OCI-LY3 (cell line): ENCODE measurements around the gene DFFB.

Experiments used
- H2AFZ ChIP-seq: fragments of 200-600, 300-600 bp; shearing (Covaris generic); 2 replicates; pipeline ENCODE4 v1.6.0; 2014; ENCODE audit warnings: antibody characterized with exemption, low read depth, low read length
- H3K27ac ChIP-seq: fragments of 200-600, 300-600 bp; sonication (generic); 2 replicates; pipeline ENCODE4 v1.5.1; 2014; ENCODE audit warnings: mild to moderate bottlenecking, low read length, moderate library complexity, mixed read lengths
- H3K27me3 ChIP-seq: fragments of 200-600, 300-600 bp; sonication (generic); 2 replicates; pipeline ENCODE4 v1.6.1; 2014; ENCODE audit warnings: low read depth, low read length, mixed read lengths
- H3K36me3 ChIP-seq: fragments of 200-600, 300-600 bp; sonication (generic); replicated peaks from 2 replicates; pipeline ENCODE3; 2014; ENCODE audit warnings: low read depth, low read length, mixed read lengths
- H3K4me1 ChIP-seq: fragments of 300-600, 200-600 bp; sonication (generic); 2 replicates; pipeline ENCODE4 v1.6.1; 2014; ENCODE audit warnings: low read length, mixed read lengths
- H3K4me2 ChIP-seq: fragments of 200-600, 300-600 bp; sonication (generic); 2 replicates; pipeline ENCODE4 v1.6.1; 2014; ENCODE audit warnings: low read length, mixed read lengths
- H3K4me3 ChIP-seq: fragments of 300-600, 200-600 bp; sonication (generic); 2 replicates; pipeline ENCODE4 v1.5.1; 2014; ENCODE audit warnings: antibody characterized with exemption, mild to moderate bottlenecking, low read length, moderate library complexity
- H3K79me2 ChIP-seq: fragments of 300-600, 200-600 bp; shearing (Covaris generic); 2 replicates; pipeline ENCODE4 v1.6.1; 2014; ENCODE audit warnings: mild to moderate bottlenecking, low read length, mixed read lengths
- H3K9ac ChIP-seq: fragments of 300-600, 200-600 bp; shearing (Covaris generic); 2 replicates; pipeline ENCODE4 v1.6.0; 2014; ENCODE audit warnings: mild to moderate bottlenecking, low read length, moderate library complexity
- H3K9me3 ChIP-seq: fragments of 200-600, 300-600 bp; shearing (Covaris generic); 2 replicates; pipeline ENCODE4 v1.6.1; 2014; ENCODE audit warnings: low read length, mixed read lengths; ENCODE audit not compliant: insufficient read depth
- H4K20me1 ChIP-seq: fragments of 200-600, 300-600 bp; sonication (generic); 2 replicates; pipeline ENCODE4 v1.6.1; 2016; ENCODE audit warnings: low read length, mixed read lengths; ENCODE audit not compliant: insufficient read depth
- EZH2phosphoT487 ChIP-seq: fragments of 200-600 bp; shearing (Covaris generic); IDR thresholded peaks from 2 replicates; pipeline ENCODE4 v1.6.1; 2018; ENCODE audit warnings: antibody characterized with exemption, mixed run types, low read depth
- TF ChIP-seq, protein P1 (sequence below): fragments of 200-600, 300-600 bp; sonication (generic); IDR thresholded peaks from 2 replicates; pipeline ENCODE4 v1.5.1; 2014; ENCODE audit warnings: antibody characterized with exemption, low read length, low read depth

Gene DFFB

DNA sequence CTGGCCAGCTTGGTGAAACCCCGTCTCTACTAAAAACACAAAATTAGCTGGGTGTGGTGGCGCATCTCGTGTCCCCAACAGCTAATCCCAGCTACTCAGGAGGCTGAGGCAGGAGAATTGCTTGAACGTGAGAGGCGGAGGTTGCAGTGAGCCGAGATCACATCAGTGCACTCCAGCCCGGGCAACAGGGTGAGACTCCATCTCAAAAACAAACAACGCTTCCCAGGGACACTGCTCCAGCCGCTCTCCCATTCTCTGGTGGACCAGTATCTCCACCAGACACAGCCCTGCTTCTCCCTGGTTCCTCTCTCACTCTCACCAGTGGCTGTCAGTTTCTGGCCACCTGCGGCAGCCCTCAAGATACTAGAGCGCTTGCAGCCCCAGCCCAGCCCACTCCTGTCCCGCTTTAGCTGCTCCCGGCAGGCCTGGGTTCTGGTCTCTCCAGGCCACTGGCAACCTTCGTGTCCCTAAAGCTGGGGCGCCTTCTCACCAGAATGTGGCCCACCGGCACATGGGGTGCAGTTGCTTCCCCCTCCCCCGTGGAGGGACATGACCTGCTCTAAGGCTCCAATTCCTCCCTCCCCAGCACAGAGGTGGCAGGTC lies 40.0 kb upstream of the DFFB start:
- no peaks in the 10 kb centered on the region; the same call in 1 of the 2 replicates for H4K20me1 ChIP-seq
- no peak for TF ChIP-seq EZH2phosphoT487
- H3K9ac ChIP-seq, result no peak overlapping the region
- H3K4me2 ChIP-seq, result no peak overlapping the region
- peaks cover 12% of the 10 kb centered on the region; the same call in 1 of the 2 replicates for H3K4me1 ChIP-seq
- peaks cover 8% of the 10 kb centered on the region for H3K36me3 ChIP-seq
- H3K79me2 ChIP-seq, result no peaks in the 10 kb centered on the region
- H2AFZ ChIP-seq, result no peak overlapping the region
- H3K4me3 ChIP-seq, result no peak overlapping the region
- H3K27me3 ChIP-seq, result no peaks in the 10 kb centered on the region
- no peaks in the 10 kb centered on the region for H3K9me3 ChIP-seq
- no peak overlapping the region for H3K27ac ChIP-seq

DNA sequence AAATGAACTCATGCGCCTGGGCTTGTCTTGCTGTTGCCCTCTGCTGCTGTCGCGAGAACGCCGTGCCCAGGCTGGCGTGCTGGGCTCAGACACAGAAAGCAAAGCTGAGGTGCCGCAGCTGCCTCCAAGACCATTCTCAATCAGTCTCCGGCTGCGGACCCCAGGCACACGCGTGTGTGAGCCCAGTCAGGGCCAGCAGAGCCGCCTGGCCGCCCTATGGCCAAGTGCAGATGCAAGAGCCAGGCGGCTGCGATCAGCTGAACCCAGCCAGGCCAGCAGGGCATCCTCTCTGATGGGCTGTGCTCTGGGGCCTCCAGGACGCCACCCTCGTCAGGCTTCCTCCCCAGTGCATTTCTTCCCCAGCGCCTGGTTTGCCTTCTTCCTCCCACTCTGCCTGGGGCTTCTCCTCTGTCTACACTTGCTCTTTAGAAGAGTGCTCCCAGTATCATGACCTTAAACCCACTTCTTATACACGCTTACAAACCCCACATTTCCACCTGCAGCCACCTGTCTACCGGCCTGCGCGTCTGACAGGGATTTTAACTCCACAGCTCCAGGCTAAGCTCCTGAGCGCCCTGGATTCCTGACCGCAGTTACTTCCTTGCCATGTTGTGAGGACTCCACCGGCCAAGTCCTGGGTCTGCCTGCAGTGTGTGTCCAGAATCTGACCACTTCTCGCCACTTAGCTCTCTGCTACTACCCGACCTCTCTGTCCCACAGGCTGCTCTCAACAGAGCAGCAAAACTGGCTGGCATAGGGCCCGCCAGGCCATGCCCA lies 39.3 kb upstream of the DFFB start:
- no peak overlapping the region for H2AFZ ChIP-seq
- H3K9me3 ChIP-seq, result no peaks in the 10 kb centered on the region
- TF ChIP-seq, protein P1, sequence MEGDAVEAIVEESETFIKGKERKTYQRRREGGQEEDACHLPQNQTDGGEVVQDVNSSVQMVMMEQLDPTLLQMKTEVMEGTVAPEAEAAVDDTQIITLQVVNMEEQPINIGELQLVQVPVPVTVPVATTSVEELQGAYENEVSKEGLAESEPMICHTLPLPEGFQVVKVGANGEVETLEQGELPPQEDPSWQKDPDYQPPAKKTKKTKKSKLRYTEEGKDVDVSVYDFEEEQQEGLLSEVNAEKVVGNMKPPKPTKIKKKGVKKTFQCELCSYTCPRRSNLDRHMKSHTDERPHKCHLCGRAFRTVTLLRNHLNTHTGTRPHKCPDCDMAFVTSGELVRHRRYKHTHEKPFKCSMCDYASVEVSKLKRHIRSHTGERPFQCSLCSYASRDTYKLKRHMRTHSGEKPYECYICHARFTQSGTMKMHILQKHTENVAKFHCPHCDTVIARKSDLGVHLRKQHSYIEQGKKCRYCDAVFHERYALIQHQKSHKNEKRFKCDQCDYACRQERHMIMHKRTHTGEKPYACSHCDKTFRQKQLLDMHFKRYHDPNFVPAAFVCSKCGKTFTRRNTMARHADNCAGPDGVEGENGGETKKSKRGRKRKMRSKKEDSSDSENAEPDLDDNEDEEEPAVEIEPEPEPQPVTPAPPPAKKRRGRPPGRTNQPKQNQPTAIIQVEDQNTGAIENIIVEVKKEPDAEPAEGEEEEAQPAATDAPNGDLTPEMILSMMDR, result no peak
- TF ChIP-seq EZH2phosphoT487, result no peak
- peaks cover 12% of the 10 kb centered on the region; the same call in 1 of the 2 replicates for H3K4me1 ChIP-seq
- H3K9ac ChIP-seq, result no peak overlapping the region
- H3K79me2 ChIP-seq, result no peaks in the 10 kb centered on the region
- H3K4me3 ChIP-seq, result no peak overlapping the region
- H4K20me1 ChIP-seq, result no peaks in the 10 kb centered on the region; the same call in 1 of the 2 replicates
- H3K27me3 ChIP-seq, result no peaks in the 10 kb centered on the region
- no peak overlapping the region for H3K4me2 ChIP-seq
- H3K27ac ChIP-seq, result no peak overlapping the region
- H3K36me3 ChIP-seq, result peaks cover 8% of the 10 kb centered on the region

DNA sequence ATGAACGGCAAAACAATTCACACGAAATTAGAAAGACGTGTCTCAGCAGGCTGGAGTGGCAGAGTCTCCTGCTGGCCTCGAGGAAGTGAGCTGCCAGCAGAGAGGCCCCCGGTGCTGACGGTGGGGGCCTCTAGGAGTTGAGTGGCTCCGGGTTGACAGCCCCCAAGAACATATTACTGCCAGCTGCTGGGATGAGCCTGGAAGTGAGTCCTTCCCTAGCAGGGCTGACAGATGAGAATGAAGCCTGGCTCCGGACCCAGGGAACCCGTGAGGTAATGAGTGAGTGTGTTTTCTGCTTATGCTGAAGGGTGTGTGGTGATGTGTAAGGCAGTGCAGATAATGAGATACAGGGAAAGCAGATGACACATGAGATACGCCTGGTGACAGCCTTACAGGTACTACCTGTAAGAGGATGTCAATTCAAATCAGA lies 37.5 kb upstream of the DFFB start:
- Histone ChIP-seq H3K4me3 (no peak overlapping the region), H4K20me1 (no peaks in the 10 kb centered on the region; the same call in 1 of the 2 replicates), H3K27me3 (no peaks in the 10 kb centered on the region), H3K4me1 (peaks cover 12% of the 10 kb centered on the region; the same call in 1 of the 2 replicates), H3K9me3 (no peaks in the 10 kb centered on the region), H3K9ac (no peak overlapping the region), H3K36me3 (peaks cover 4% of the 10 kb centered on the region), H3K27ac (no peak overlapping the region), H3K79me2 (no peaks in the 10 kb centered on the region), H3K4me2 (no peak overlapping the region), H2AFZ (no peak overlapping the region)
- TF ChIP-seq, protein P1, result no peak
- TF ChIP-seq EZH2phosphoT487, result no peak

DNA sequence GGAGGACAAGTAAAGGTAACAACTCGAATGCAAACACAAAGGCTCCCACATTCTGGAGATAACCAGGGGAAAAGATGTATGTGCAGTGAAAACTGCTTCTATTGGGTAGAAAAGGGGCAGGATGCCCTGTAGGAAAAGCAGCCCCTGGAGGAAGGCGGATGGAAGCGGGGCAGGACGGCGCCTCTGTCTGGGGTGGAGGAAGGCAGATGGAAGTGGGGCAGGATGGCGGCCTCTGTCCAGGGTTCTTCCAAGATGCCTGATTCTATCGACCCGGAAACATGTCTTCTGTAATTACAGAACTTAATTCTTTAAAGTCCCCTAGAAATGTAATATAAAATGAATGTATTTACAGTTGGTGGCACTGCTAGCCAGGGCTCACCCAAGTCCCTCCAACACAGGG lies 37.0 kb upstream of the DFFB start:
- Histone ChIP-seq H4K20me1 (no peaks in the 10 kb centered on the region; the same call in 1 of the 2 replicates), H3K9me3 (no peaks in the 10 kb centered on the region), H3K79me2 (no peaks in the 10 kb centered on the region), H3K36me3 (peaks cover 4% of the 10 kb centered on the region), H3K4me2 (no peak overlapping the region), H3K4me1 (peaks cover 12% of the 10 kb centered on the region; the same call in 1 of the 2 replicates), H2AFZ (no peak overlapping the region), H3K27ac (no peak overlapping the region), H3K4me3 (no peak overlapping the region), H3K9ac (no peak overlapping the region), H3K27me3 (no peaks in the 10 kb centered on the region)
- TF ChIP-seq EZH2phosphoT487, result no peak
- TF ChIP-seq, protein P1, result no peak
